HL-60 (cell line): ENCODE measurements around the gene MYL12B.

Experiments
- CTCF ChIP-seq: IDR thresholded peaks from one replicate; pipeline ENCODE4 v1.5.1; 2011; ENCODE audit warnings: low read length, control low read depth, inconsistent platforms; ENCODE audit not compliant: insufficient read depth
- GABPA ChIP-seq: IDR thresholded peaks from 2 replicates; pipeline ENCODE4 v1.6.1; 2012; ENCODE audit warnings: low read depth
- POLR2AphosphoS5 ChIP-seq: IDR thresholded peaks from 2 replicates; pipeline ENCODE4 v1.6.1; 2012; ENCODE audit warnings: low read depth
- REST ChIP-seq: IDR thresholded peaks from 2 replicates; pipeline ENCODE4 v1.6.1; 2012; ENCODE audit warnings: low read depth; ENCODE audit not compliant: insufficient replicate concordance

GRCh38 chr18:3264362-3264761 lies 2.4 kb downstream of the MYL12B start:
- TF ChIP-seq CTCF (no peak), POLR2AphosphoS5 (no peak), REST (no peak), GABPA (no peak)
